Liver (tissue), 3 donors: ENCODE results near the gene RNU6-8.

Experiments
- CTCF ChIP-seq: fragments of 150-350 bp; IDR thresholded peaks from 2 replicates; pipeline ENCODE4 v1.5.1; 2017; ENCODE audit warnings: improper control_type of control experiment, low read depth, low read length; ENCODE audit not compliant: missing input control
- MAX ChIP-seq: IDR thresholded peaks from 2 replicates; pipeline ENCODE4 v1.6.1; 2016; ENCODE audit warnings: antibody characterized with exemption
- RAD21 ChIP-seq, 2 donors: IDR thresholded peaks; 2 replicates each; pipeline ENCODE4 v1.6.1; 2016; ENCODE audit warnings: antibody characterized with exemption in 2 of 2, mild to moderate bottlenecking in 2 of 2
- REST ChIP-seq: IDR thresholded peaks from 2 replicates; pipeline ENCODE4 v1.6.1; 2016; ENCODE audit warnings: antibody characterized with exemption, mild to moderate bottlenecking
- YY1 ChIP-seq: IDR thresholded peaks from 2 replicates; pipeline ENCODE4 v1.6.1; 2016; ENCODE audit warnings: antibody characterized with exemption, mild to moderate bottlenecking
- donor health status: healthy.
- donor health status: healthy.

GRCh38 chr14:32205554-32205953 lies 2.5 kb upstream of the RNU6-8 start:
- TF ChIP-seq CTCF, result no peak
- TF ChIP-seq YY1, result no peak
- TF ChIP-seq REST, result no peak
- TF ChIP-seq MAX, result no peak
- TF ChIP-seq RAD21 (IDR thresholded peaks at IDR 0.05), result no peak
